Measurements from ENCODE around the gene SLC39A13.

Gene SLC39A13

DNA sequence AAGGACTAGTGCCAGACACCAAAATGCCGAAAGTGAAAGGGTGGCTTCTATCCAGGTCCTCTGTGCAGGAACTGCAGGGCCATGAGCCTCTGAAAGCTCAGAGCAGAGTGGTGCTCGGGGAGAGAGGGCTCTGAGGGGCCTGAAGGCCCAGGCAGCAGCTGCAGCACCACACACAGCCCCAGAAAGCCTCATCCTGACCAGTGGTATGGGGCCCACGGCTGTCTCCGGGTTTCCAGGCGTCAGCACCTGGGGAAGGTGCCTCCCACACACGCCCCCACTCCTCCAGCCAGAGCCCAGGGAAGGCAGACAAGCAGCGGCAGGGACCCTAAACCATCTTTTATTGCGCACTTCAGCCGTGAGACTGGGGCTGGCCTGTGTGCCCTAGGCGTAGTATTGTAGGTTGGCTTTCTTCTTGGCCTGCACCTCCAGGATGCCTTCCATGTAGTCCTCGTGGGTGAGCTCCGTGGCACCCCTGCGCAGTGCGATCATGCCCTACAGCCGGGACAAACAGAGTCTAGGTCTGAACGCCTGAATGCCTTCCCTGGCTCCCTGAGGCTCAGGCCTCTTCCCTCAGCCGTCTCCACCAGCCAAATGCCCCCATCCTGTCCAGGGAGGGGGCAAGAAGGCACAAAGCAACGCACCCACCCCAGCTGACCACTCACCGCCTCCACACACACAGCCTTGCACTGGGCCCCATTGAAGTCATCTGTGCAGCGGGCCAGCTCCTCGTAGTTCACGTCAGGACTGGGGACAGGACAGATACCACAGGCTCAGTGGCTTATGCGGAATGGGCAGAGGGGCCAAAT, 10.3 kb downstream of the SLC39A13 start:
- Histone ChIP-seq H3K9me3 (ENCODE audit: control insufficient read depth, insufficient read depth, low read length) (no peaks in the 10 kb centered on the region), H3K9ac (ENCODE audit: low read depth, low read length) (no peak overlapping the region), H3K4me1 (ENCODE audit: insufficient read depth, low read length) (no peaks in the 10 kb centered on the region), H3K36me3 (ENCODE audit: insufficient read depth, low read length) (peaks cover 16% of the 10 kb centered on the region)

DNA sequence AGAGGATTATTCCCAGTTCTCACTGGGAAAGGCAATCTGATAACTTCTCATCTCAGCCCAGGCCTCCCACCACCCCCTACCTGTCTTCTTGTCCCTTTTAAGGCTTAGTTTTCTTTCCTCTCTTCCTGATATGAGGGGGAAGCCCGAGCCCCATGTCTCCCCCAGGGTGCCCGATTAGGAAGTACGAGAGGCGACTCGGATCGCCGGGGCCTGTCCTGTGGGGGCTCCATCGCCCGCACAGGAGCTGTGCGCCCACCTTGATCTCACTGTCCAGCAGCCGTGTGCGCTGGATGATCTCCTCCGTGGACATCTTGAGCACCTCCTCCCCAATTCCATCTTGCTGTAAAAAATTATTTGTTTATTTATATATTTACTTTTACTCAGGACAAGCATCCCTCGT, 17.2 kb downstream of the SLC39A13 start:
- Histone ChIP-seq H3K4me1 (ENCODE audit: insufficient read depth, low read length) (0 out of 2 replicates have a peak, but pooled peaks cover 7% of the 10 kb centered on the region), H3K9me3 (ENCODE audit: control insufficient read depth, insufficient read depth, low read length) (no peaks in the 10 kb centered on the region), H3K36me3 (ENCODE audit: insufficient read depth, low read length) (peaks cover 20% of the 10 kb centered on the region), H3K9ac (ENCODE audit: low read depth, low read length) (peak overlapping the region; percentile 94)

DNA sequence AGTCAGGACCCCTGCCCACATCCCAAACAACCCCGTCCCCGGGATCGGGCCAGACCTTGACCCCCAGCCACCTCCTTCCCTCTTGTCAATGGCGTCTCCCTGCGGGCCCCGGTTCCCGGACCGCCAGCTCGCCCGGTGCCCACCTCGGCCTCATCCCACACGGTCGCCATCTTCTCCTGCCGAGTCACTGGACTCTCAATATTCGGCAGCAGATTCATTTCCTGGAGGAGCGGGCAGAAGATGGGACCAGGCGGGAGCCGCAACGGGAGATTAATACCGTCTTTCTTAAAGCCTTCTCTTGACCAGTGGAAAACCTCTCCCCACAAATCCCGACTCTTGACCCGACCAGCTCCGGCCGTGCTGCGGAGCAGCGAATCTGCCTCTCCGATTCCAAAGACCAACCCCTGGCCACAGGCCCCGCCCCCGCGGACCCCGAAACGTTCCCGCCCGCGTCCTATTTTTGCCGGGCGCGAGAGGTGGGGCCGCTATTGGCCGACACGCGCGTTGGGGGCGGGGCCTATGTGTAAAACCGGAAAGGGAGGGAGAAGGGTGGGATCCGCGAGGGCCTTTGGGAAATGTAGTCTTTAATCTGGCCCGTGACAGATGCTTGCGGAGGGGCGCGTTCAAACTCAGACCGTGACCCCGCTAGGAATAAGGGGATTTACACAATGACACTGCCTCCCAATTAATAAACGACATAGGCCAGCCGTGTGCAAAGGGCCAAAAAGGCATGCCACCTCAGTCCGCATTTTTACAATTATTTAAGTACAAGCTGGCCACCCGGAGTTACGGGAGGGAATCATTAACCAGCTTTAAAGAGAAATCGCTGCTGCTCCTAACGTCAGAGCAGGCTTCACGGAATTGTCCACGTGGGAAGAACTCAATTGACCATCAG, 17.9 kb downstream of the SLC39A13 start, which contains the start of gene PSMC3:
Gene PSMC3, minus strand, starts transcription at position 378 of the 895 bp plus-strand sequence. Its CDS starts 160 bp downstream, at position 218.
- H3K36me3 ChIP-seq (ENCODE audit: insufficient read depth, low read length): peaks cover 18% of the 10 kb centered on the region
- no peaks in the 10 kb centered on the region for H3K9me3 ChIP-seq (ENCODE audit: control insufficient read depth, insufficient read depth, low read length)
- H3K9ac ChIP-seq (ENCODE audit: low read depth, low read length): peak within 1 kb of the TSS; percentile 94
- H3K4me1 ChIP-seq (ENCODE audit: insufficient read depth, low read length): 0 out of 2 replicates have a peak, but pooled peaks cover 7% of the 10 kb centered on the region

DNA sequence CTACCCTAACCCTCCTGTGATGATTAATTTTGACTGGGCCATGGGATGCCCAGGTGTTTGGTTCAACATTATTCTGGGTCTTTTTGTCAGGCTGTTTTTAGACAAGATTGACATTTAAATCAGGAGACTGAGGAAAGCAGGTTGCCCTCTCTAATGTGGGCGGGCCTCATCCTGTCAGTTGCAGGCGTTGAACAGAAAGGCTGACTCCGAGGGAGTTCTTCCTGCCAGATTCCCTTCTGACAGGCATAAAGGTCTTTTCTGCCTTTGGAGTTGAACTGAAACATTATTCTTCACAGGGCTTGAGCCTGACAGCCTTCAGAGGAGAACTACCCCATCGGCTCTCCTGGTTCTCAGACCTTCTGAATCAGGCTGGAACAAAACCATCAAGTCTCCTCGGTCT, 22.1 kb downstream of the SLC39A13 start:
- Histone ChIP-seq H3K36me3 (ENCODE audit: insufficient read depth, low read length) (no peaks in the 10 kb centered on the region), H3K4me1 (ENCODE audit: insufficient read depth, low read length) (no peaks in the 10 kb centered on the region), H3K9me3 (ENCODE audit: control insufficient read depth, insufficient read depth, low read length) (no peaks in the 10 kb centered on the region), H3K9ac (ENCODE audit: low read depth, low read length) (no peak overlapping the region)

DNA sequence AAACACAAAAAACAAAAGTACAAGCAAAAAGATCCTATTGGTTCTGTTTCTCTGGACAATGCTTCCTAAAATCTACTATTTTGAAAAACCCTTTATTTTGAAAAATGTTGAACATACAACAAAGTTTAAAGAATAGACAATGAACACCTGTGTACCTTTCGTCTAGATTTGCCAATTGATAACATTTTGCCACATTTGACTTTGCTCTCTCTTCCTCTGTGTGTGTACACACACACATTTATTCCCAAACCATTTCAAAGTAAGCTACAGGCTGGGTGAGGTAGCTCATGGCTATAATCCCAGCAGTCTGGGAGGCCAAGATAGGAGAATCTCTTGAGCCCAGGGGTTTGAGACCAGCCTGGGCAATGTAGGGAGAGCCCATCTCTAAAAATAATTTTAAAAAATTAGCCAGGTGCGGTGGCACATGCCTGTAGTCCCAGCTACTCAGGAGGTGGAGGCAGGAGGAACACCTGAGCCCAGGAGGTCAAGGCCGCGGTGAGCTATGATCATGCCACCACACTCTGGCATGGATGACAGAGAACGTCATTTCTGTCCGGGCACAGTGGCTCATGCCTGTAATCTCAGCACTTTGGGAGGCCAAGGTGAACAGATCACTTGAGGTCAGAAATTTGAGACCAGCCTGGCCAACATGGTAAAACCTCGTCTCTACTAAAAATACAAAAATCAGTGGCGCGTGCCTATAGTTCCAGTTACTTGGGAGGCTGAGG, 23.1 kb downstream of the SLC39A13 start:
- H3K36me3 ChIP-seq (ENCODE audit: insufficient read depth, low read length): no peaks in the 10 kb centered on the region
- no peak overlapping the region for H3K9ac ChIP-seq (ENCODE audit: low read depth, low read length)
- no peaks in the 10 kb centered on the region for H3K4me1 ChIP-seq (ENCODE audit: insufficient read depth, low read length)
- H3K9me3 ChIP-seq (ENCODE audit: control insufficient read depth, insufficient read depth, low read length): no peaks in the 10 kb centered on the region

DNA sequence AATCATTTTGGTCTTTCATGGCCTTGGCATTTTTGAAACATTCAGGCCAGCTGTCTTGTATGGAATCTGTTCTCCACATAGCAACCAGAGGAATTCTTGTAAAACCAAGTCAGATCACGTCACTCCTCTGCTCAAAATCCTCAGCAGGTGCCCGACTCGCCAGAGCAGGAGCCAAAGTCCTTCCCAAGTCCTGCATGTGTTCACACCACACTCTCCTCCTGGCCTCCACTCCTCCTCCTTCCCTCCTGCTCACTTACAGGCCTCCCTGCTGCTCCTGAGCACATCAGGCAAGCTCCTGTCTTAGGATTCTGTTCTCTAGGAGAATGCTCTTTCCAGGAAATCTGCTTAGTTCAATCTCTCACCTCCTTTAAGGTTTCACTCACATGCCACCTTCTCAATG, 24.8 kb downstream of the SLC39A13 start:
- Histone ChIP-seq H3K9ac (ENCODE audit: low read depth, low read length) (no peak overlapping the region), H3K9me3 (ENCODE audit: control insufficient read depth, insufficient read depth, low read length) (no peaks in the 10 kb centered on the region), H3K4me1 (ENCODE audit: insufficient read depth, low read length) (no peaks in the 10 kb centered on the region), H3K36me3 (ENCODE audit: insufficient read depth, low read length) (no peaks in the 10 kb centered on the region)

DNA sequence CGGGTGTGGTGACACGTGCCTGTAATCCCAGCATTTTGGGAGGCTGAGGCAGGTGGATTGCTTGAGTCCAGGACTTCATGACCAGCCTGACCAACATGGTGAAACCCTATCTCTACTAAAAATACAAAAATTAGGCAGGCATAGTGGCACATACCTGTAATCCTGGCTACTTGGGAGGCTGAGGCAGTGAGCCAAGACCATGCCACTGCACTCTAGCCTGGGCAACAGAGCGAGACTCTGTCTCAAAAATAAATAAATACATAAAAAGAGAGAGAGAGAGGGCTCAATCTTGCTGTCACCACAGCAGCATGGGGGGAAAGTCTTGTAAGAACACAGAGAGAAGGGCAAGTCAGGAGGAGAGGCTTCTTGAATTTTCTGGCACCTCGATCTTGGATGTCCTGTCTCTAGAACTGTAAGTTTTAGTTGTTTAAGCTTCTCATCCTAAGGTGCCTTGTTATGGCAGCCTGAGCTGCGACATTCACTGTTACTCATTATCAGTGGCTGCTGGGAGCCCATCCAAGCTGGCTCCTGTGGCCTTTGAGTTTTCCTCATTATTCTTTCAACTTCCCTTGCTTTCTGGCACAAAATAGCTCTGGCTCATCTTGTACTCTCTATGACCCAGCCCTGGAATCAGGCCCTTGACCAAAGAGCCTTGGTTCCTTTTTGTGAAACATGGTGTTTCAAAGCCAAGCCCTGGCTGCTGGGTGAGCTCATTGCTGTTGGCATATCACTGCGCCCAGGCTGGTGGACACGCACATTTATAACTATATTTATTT, 25.8 kb downstream of the SLC39A13 start:
- Histone ChIP-seq H3K9me3 (ENCODE audit: control insufficient read depth, insufficient read depth, low read length) (no peaks in the 10 kb centered on the region), H3K4me1 (ENCODE audit: insufficient read depth, low read length) (no peaks in the 10 kb centered on the region), H3K9ac (ENCODE audit: low read depth, low read length) (no peak overlapping the region), H3K36me3 (ENCODE audit: insufficient read depth, low read length) (no peaks in the 10 kb centered on the region)

DNA sequence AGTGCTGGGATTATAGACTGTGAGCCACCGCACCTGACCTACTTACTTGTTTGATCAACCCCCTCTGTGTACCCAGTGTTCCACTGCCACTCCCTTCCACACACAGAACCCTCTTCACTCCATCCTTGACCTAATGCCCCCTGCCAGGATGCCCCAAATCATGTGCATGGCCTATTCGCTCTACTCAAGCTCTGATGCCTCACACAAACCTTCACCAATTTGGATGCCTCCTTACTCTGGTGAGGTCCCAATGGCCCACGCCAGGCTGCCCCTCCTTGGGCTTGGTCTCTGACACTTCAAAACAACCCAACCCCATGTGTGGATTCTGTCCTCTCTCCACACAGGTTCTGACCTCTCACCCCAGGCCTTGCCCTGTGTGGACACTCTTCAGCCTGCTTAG, 27.3 kb downstream of the SLC39A13 start:
- no peaks in the 10 kb centered on the region for H3K9me3 ChIP-seq (ENCODE audit: control insufficient read depth, insufficient read depth, low read length)
- H3K9ac ChIP-seq (ENCODE audit: low read depth, low read length): no peak overlapping the region
- no peaks in the 10 kb centered on the region for H3K36me3 ChIP-seq (ENCODE audit: insufficient read depth, low read length)
- no peaks in the 10 kb centered on the region for H3K4me1 ChIP-seq (ENCODE audit: insufficient read depth, low read length)

DNA sequence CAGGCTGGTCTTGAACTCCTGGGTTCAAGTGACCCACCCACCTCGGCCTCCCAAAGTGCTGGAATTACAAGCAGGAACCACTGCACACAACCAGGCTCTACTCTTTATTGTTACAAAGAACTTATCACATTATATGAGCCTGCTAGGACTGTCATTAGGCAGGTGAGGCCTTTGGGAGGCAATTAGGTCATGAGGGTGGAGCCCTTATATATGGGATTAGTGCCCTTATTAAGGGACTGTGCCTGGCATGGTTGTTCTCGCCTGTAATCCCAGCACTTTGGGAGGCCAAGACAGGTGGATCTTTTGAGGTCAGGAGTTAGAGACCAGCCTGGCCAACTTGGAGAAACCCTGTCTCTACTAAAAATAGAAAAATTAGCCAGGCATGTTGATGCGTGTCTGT, 28.3 kb downstream of the SLC39A13 start:
- no peaks in the 10 kb centered on the region for H3K4me1 ChIP-seq (ENCODE audit: insufficient read depth, low read length)
- H3K9me3 ChIP-seq (ENCODE audit: control insufficient read depth, insufficient read depth, low read length): no peaks in the 10 kb centered on the region
- no peaks in the 10 kb centered on the region for H3K36me3 ChIP-seq (ENCODE audit: insufficient read depth, low read length)
- H3K9ac ChIP-seq (ENCODE audit: low read depth, low read length): no peak overlapping the region

DNA sequence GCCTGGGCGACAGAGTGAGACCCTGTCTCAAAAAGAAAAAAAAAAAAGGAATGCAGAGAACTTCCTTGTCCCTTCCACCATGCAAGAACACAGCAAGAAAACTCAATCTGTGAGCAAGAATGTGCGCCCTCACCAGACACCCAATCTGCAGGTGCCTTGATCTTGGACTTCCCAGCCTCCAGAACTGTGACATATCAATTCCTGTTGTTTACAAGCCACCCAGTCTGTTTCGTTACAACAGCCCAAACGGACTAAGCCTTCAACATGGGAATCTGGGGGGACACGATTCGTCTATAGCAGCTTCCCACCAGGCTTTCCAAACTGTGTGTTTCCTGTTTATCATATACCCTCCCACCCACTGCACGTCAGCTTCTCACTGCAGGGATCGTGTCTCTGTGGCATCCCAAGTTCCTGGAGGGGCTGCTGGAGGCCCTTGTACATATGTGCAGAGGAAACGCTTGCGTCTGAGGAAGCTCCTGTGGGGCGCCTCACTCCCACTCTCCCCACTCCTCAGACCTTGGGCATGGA, 28.9 kb downstream of the SLC39A13 start:
- Histone ChIP-seq H3K9ac (ENCODE audit: low read depth, low read length) (no peak overlapping the region), H3K9me3 (ENCODE audit: control insufficient read depth, insufficient read depth, low read length) (no peaks in the 10 kb centered on the region), H3K36me3 (ENCODE audit: insufficient read depth, low read length) (no peaks in the 10 kb centered on the region), H3K4me1 (ENCODE audit: insufficient read depth, low read length) (no peaks in the 10 kb centered on the region)

DNA sequence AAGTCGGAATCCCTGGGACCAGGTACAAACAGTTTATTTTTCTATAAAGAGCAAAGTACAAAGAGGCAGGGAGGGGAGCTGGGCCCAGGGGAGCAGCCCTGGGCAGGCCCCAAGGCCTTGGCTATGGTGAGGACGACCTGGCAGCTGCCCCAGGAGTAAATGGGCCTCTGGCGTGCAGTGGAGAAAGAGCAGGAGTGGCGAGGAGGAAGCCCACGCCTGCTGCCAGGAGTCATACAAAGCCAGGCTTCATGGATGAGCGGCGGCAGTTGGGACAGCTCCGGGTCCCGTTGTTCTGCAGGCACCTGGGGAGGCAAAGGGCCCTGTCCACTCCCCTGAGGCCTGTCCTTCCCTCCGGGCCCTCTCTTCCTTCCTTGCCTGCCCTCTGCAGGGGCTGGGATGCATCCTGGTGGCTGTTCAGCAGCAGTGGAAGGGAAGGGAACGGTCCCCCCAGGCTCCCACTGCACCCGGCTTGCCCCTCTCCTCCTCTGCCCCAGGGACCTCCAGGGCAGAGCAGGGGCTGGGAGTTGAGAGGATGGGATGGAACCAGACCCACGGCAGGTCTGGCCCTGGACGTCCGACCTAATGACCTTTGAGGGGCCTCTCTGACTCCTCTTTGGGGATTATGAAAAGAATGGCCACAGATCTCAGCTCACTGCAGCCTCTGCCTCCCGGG, 29.5 kb downstream of the SLC39A13 start:
- no peaks in the 10 kb centered on the region for H3K9me3 ChIP-seq (ENCODE audit: control insufficient read depth, insufficient read depth, low read length)
- H3K36me3 ChIP-seq (ENCODE audit: insufficient read depth, low read length): no peaks in the 10 kb centered on the region
- H3K4me1 ChIP-seq (ENCODE audit: insufficient read depth, low read length): no peaks in the 10 kb centered on the region
- H3K9ac ChIP-seq (ENCODE audit: low read depth, low read length): no peak overlapping the region

DNA sequence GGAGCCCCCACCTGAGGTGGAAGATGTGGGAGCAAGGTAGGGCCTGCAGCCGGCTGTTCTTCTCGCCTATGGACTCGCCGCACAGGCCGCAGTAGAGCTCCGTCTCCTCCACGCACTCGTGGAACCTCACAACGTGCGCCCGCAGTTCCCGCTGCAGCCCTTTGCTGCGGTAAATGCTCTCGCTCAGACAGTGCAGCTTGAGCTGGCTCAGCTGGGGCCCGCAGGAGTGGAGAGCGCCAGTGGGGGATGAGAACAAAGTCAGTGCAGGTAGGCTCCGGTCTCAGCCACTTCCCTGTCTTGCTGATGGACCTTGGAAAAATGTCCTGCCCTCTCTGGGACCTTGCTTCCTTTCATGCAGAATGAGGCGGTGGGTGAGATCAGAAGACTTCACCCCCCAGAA, 30.3 kb downstream of the SLC39A13 start:
- Histone ChIP-seq H3K4me1 (ENCODE audit: insufficient read depth, low read length) (no peaks in the 10 kb centered on the region), H3K9me3 (ENCODE audit: control insufficient read depth, insufficient read depth, low read length) (no peaks in the 10 kb centered on the region), H3K36me3 (ENCODE audit: insufficient read depth, low read length) (no peaks in the 10 kb centered on the region), H3K9ac (ENCODE audit: low read depth, low read length) (no peak overlapping the region)

DNA sequence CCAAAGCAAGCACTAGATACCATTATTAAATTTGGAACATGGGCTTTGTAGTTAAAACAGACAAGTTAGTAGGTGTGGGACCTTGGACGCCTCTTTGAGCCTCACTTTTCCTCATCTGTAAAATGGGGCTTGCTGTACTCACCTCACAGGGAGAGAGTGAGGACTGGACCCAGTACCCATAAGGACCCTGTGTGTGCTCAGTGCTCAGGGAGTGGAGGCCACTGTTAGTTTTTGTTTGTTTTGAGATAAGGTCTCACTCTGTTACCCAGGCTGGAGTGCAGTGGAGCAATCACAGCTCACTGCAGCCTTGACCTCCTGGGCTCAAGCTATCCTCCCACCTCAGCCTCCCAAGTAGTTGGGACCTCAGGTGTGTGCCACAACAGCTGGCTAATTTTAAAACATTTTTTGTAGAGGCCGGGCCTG, 31.7 kb downstream of the SLC39A13 start:
- Histone ChIP-seq H3K9ac (ENCODE audit: low read depth, low read length) (no peak overlapping the region), H3K9me3 (ENCODE audit: control insufficient read depth, insufficient read depth, low read length) (no peaks in the 10 kb centered on the region), H3K4me1 (ENCODE audit: insufficient read depth, low read length) (no peaks in the 10 kb centered on the region), H3K36me3 (ENCODE audit: insufficient read depth, low read length) (no peaks in the 10 kb centered on the region)

Measured in ES-I3 (cell line).